ENCODE results near the gene SPRR3. TPM values are rescaled to one million over a fixed set of nuclear protein-coding genes. Genes with fewer than 3 reads are reported as not detected.

SPRR3 gene
- total and polyA plus RNA-seq, 2 experiments from 2014 or later: not detected

DNA sequence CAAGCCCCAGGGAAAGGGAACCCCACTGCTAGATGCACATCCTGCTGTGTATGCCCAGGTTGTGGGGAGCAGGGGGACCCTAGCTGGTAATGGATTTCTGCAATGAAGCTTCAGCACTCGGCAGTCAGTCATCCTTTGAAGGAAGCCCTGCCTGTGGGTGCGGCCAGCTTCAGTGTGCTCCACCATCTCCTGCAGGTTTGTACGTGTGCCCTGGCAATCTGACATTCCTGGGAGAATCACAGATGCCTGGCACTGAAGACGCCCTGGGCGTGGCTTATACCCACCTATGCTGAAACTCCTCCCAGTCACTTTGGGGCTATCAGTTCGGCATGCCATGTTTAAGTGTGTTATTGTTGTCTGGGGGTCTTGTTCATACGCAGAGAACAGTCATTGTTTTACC lies 47.8 kb upstream of the SPRR3 start:
- H3K4me3 ChIP-seq: no peak overlapping the region
- no peak for ATAC-seq
- no peaks in the 10 kb centered on the region for H3F3A ChIP-seq (replicated peaks; ENCODE audit: low read depth)
- H3K4me1 ChIP-seq (ENCODE audit: insufficient read depth): no peaks in the 10 kb centered on the region
- no peaks in the 10 kb centered on the region for H4K20me1 ChIP-seq (replicated peaks; ENCODE audit: insufficient read depth)
- H3K27ac ChIP-seq (ENCODE audit: low read depth): no peak overlapping the region
- no peak overlapping the region for H3K27ac Mint-ChIP-seq
- H3K79me2 ChIP-seq (replicated peaks; ENCODE audit: insufficient read depth): no peaks in the 10 kb centered on the region
- no peak for TF ChIP-seq NANOG (IDR thresholded peaks at IDR 0.05; ENCODE audit: borderline replicate concordance)
- TF ChIP-seq, protein P1, sequence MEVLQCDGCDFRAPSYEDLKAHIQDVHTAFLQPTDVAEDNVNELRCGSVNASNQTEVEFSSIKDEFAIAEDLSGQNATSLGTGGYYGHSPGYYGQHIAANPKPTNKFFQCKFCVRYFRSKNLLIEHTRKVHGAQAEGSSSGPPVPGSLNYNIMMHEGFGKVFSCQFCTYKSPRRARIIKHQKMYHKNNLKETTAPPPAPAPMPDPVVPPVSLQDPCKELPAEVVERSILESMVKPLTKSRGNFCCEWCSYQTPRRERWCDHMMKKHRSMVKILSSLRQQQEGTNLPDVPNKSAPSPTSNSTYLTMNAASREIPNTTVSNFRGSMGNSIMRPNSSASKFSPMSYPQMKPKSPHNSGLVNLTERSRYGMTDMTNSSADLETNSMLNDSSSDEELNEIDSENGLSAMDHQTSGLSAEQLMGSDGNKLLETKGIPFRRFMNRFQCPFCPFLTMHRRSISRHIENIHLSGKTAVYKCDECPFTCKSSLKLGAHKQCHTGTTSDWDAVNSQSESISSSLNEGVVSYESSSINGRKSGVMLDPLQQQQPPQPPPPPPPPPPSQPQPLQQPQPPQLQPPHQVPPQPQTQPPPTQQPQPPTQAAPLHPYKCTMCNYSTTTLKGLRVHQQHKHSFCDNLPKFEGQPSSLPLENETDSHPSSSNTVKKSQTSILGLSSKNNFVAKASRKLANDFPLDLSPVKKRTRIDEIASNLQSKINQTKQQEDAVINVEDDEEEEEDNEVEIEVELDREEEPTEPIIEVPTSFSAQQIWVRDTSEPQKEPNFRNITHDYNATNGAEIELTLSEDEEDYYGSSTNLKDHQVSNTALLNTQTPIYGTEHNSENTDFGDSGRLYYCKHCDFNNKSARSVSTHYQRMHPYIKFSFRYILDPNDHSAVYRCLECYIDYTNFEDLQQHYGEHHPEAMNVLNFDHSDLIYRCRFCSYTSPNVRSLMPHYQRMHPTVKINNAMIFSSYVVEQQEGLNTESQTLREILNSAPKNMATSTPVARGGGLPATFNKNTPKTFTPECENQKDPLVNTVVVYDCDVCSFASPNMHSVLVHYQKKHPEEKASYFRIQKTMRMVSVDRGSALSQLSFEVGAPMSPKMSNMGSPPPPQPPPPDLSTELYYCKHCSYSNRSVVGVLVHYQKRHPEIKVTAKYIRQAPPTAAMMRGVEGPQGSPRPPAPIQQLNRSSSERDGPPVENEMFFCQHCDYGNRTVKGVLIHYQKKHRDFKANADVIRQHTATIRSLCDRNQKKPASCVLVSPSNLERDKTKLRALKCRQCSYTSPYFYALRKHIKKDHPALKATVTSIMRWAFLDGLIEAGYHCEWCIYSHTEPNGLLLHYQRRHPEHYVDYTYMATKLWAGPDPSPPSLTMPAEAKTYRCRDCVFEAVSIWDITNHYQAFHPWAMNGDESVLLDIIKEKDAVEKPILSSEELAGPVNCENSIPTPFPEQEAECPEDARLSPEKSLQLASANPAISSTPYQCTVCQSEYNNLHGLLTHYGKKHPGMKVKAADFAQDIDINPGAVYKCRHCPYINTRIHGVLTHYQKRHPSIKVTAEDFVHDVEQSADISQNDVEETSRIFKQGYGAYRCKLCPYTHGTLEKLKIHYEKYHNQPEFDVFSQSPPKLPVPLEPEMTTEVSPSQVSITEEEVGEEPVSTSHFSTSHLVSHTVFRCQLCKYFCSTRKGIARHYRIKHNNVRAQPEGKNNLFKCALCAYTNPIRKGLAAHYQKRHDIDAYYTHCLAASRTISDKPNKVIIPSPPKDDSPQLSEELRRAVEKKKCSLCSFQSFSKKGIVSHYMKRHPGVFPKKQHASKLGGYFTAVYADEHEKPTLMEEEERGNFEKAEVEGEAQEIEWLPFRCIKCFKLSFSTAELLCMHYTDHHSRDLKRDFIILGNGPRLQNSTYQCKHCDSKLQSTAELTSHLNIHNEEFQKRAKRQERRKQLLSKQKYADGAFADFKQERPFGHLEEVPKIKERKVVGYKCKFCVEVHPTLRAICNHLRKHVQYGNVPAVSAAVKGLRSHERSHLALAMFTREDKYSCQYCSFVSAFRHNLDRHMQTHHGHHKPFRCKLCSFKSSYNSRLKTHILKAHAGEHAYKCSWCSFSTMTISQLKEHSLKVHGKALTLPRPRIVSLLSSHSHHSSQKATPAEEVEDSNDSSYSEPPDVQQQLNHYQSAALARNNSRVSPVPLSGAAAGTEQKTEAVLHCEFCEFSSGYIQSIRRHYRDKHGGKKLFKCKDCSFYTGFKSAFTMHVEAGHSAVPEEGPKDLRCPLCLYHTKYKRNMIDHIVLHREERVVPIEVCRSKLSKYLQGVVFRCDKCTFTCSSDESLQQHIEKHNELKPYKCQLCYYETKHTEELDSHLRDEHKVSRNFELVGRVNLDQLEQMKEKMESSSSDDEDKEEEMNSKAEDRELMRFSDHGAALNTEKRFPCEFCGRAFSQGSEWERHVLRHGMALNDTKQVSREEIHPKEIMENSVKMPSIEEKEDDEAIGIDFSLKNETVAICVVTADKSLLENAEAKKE (CRISPR knock-in tag; IDR thresholded peaks at IDR 0.05): no peak
- no peak for TF ChIP-seq ZNF331 (CRISPR knock-in tag; IDR thresholded peaks at IDR 0.05; ENCODE audit: low read depth)
- TF ChIP-seq CREB1 (CRISPR knock-in tag; IDR thresholded peaks at IDR 0.05; ENCODE audit: low read depth): no peak
- TF ChIP-seq, protein P2, sequence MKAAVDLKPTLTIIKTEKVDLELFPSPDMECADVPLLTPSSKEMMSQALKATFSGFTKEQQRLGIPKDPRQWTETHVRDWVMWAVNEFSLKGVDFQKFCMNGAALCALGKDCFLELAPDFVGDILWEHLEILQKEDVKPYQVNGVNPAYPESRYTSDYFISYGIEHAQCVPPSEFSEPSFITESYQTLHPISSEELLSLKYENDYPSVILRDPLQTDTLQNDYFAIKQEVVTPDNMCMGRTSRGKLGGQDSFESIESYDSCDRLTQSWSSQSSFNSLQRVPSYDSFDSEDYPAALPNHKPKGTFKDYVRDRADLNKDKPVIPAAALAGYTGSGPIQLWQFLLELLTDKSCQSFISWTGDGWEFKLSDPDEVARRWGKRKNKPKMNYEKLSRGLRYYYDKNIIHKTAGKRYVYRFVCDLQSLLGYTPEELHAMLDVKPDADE (IDR thresholded peaks at IDR 0.05): no peak
- TF ChIP-seq, protein P3, sequence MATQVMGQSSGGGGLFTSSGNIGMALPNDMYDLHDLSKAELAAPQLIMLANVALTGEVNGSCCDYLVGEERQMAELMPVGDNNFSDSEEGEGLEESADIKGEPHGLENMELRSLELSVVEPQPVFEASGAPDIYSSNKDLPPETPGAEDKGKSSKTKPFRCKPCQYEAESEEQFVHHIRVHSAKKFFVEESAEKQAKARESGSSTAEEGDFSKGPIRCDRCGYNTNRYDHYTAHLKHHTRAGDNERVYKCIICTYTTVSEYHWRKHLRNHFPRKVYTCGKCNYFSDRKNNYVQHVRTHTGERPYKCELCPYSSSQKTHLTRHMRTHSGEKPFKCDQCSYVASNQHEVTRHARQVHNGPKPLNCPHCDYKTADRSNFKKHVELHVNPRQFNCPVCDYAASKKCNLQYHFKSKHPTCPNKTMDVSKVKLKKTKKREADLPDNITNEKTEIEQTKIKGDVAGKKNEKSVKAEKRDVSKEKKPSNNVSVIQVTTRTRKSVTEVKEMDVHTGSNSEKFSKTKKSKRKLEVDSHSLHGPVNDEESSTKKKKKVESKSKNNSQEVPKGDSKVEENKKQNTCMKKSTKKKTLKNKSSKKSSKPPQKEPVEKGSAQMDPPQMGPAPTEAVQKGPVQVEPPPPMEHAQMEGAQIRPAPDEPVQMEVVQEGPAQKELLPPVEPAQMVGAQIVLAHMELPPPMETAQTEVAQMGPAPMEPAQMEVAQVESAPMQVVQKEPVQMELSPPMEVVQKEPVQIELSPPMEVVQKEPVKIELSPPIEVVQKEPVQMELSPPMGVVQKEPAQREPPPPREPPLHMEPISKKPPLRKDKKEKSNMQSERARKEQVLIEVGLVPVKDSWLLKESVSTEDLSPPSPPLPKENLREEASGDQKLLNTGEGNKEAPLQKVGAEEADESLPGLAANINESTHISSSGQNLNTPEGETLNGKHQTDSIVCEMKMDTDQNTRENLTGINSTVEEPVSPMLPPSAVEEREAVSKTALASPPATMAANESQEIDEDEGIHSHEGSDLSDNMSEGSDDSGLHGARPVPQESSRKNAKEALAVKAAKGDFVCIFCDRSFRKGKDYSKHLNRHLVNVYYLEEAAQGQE (IDR thresholded peaks at IDR 0.05; ENCODE audit: unreplicated experiment): no peak
- TF ChIP-seq, protein P4, sequence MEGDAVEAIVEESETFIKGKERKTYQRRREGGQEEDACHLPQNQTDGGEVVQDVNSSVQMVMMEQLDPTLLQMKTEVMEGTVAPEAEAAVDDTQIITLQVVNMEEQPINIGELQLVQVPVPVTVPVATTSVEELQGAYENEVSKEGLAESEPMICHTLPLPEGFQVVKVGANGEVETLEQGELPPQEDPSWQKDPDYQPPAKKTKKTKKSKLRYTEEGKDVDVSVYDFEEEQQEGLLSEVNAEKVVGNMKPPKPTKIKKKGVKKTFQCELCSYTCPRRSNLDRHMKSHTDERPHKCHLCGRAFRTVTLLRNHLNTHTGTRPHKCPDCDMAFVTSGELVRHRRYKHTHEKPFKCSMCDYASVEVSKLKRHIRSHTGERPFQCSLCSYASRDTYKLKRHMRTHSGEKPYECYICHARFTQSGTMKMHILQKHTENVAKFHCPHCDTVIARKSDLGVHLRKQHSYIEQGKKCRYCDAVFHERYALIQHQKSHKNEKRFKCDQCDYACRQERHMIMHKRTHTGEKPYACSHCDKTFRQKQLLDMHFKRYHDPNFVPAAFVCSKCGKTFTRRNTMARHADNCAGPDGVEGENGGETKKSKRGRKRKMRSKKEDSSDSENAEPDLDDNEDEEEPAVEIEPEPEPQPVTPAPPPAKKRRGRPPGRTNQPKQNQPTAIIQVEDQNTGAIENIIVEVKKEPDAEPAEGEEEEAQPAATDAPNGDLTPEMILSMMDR (conservative IDR thresholded peaks at IDR 0.05; ENCODE audit: low read depth in 2 of 2): no peak
- TF ChIP-seq EZH2 (IDR thresholded peaks at IDR 0.05; ENCODE audit: low read depth, unreplicated experiment): no peak
- no peak for TF ChIP-seq EZH2phosphoT487 (IDR thresholded peaks at IDR 0.05; ENCODE audit: unreplicated experiment)
- TF ChIP-seq JUNB (IDR thresholded peaks at IDR 0.05; ENCODE audit: unreplicated experiment): no peak
- no peaks in the 10 kb centered on the region for H3K27me3 ChIP-seq (ENCODE audit: insufficient read depth)
- H3K36me3 Mint-ChIP-seq (ENCODE audit: low read depth): no peaks in the 10 kb centered on the region; the same call in 2 of the 3 replicates
- H3K4me2 ChIP-seq: no peak overlapping the region
- no peak for DNase-seq (ENCODE audit: low spot score)
- H2AFZ ChIP-seq: no peak overlapping the region
- no peaks in the 10 kb centered on the region for H3K9me2 ChIP-seq (ENCODE audit: insufficient read depth)
- no peaks in the 10 kb centered on the region for H3K36me3 ChIP-seq (ENCODE audit: insufficient read depth)
- H3K4me3 Mint-ChIP-seq: no peak overlapping the region
- no peaks in the 10 kb centered on the region for H3K4me1 Mint-ChIP-seq
- H3K9me3 Mint-ChIP-seq: 0 out of 3 replicates have a peak, but pooled peaks cover 4% of the 10 kb centered on the region
- H3K27me3 Mint-ChIP-seq (ENCODE audit: insufficient read depth, low read depth, poor library complexity): peaks cover 4% of the 10 kb centered on the region
